DOHH2 (cell line): ENCODE data around the gene CYTH3.

Source experiments
- H3F3A ChIP-seq: fragments of 200-600 bp; sonication (generic), shearing (Covaris generic); 2 replicates; pipeline ENCODE4 v1.6.0; 2016; ENCODE audit warnings: antibody characterized with exemption, mild to moderate bottlenecking; ENCODE audit not compliant: control insufficient read depth, insufficient read depth
- H3K27ac ChIP-seq: fragments of 200-600 bp; sonication (generic); 2 replicates; pipeline ENCODE4 v1.5.1; 2014; ENCODE audit warnings: low read depth, mild to moderate bottlenecking, low read length, moderate library complexity
- H3K27me3 ChIP-seq: fragments of 200-600 bp; sonication (generic); 2 replicates; pipeline ENCODE4 v1.6.1; 2014; ENCODE audit warnings: mild to moderate bottlenecking, low read length, mixed read lengths; ENCODE audit not compliant: control insufficient read depth
- H3K36me3 ChIP-seq: fragments of 200-600 bp; sonication (generic); 2 replicates; pipeline ENCODE4 v1.6.1; 2014; ENCODE audit warnings: mild to moderate bottlenecking, low read length, moderate library complexity, mixed read lengths; ENCODE audit not compliant: control insufficient read depth
- H3K4me1 ChIP-seq: fragments of 200-600 bp; sonication (generic); 2 replicates; pipeline ENCODE4 v1.6.1; 2014; ENCODE audit warnings: mild to moderate bottlenecking, low read length, mixed read lengths; ENCODE audit not compliant: control insufficient read depth
- H3K4me2 ChIP-seq: fragments of 200-600 bp; sonication (generic); 2 replicates; pipeline ENCODE4 v1.6.0; 2014; ENCODE audit warnings: mild to moderate bottlenecking, low read length, moderate library complexity
- H3K4me3 ChIP-seq: fragments of 200-600 bp; sonication (generic); 2 replicates; pipeline ENCODE4 v1.5.1; 2014; ENCODE audit warnings: mild to moderate bottlenecking, low read length, mixed read lengths
- H3K79me2 ChIP-seq: fragments of 200-600 bp; sonication (generic); 2 replicates; pipeline ENCODE4 v1.6.1; 2014; ENCODE audit warnings: mild to moderate bottlenecking, low read length, mixed read lengths; ENCODE audit not compliant: control insufficient read depth
- H3K9me2 ChIP-seq: fragments of 200-600 bp; sonication (generic); replicated peaks from 2 replicates; pipeline ENCODE4 v1.6.1; 2014; ENCODE audit warnings: mild to moderate bottlenecking, low read length, mixed read lengths; ENCODE audit not compliant: control insufficient read depth
- H3K9me3 ChIP-seq: fragments of 200-600 bp; sonication (generic); 2 replicates; pipeline ENCODE4 v1.6.1; 2014; ENCODE audit warnings: antibody characterized with exemption, low read length, mixed read lengths; ENCODE audit not compliant: control insufficient read depth, insufficient read depth
- H4K20me1 ChIP-seq: fragments of 200-600 bp; sonication (generic); 2 replicates; pipeline ENCODE4 v1.6.0; 2014; ENCODE audit warnings: low read depth, mild to moderate bottlenecking, antibody characterized with exemption, low read length, moderate library complexity; ENCODE audit not compliant: control insufficient read depth, insufficient read depth
- EZH2phosphoT487 ChIP-seq: fragments of 200-600 bp; sonication (generic); IDR thresholded peaks from 2 replicates; pipeline ENCODE4 v1.6.1; 2017; ENCODE audit warnings: borderline replicate concordance, mild to moderate bottlenecking, antibody characterized with exemption, low read length, moderate library complexity, mixed read lengths
- TF ChIP-seq, protein P1 (sequence below): fragments of 200-600 bp; sonication (generic); IDR thresholded peaks from one replicate; pipeline ENCODE4 v1.5.1; 2014; ENCODE audit warnings: antibody characterized with exemption, mild to moderate bottlenecking, low read depth, low read length; ENCODE audit not compliant: poor library complexity, severe bottlenecking

The CYTH3 gene

DNA sequence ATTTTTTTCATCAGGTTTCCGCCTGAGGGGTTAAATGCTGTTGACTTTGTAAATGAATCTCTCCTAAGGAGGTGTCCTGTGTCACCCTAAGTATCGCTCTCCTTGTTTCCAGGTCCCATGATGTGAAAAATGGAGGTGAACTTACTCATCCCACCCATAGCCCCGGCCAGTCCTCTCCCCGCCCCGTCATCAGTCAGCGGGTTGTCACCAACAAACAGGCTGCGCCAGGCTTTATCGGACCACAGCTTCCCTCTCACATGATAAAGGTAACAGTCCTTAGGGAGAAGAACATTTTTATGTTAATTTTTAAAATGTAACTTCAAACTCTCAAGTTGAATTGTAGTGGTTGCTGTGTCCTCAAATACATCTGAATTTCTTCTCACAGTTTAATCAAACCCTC is 124.8 kb downstream of the CYTH3 start:
- Histone ChIP-seq H3F3A (no peaks in the 10 kb centered on the region), H3K4me3 (no peak overlapping the region), H3K9me3 (no peaks in the 10 kb centered on the region), H3K4me2 (no peak overlapping the region), H3K79me2 (no peaks in the 10 kb centered on the region), H3K9me2 (no peaks in the 10 kb centered on the region), H4K20me1 (no peaks in the 10 kb centered on the region), H3K4me1 (no peaks in the 10 kb centered on the region), H3K27ac (no peak overlapping the region), H3K36me3 (peaks cover 95% of the 10 kb centered on the region), H3K27me3 (no peaks in the 10 kb centered on the region)
- TF ChIP-seq EZH2phosphoT487 = no peak
- TF ChIP-seq, protein P1, sequence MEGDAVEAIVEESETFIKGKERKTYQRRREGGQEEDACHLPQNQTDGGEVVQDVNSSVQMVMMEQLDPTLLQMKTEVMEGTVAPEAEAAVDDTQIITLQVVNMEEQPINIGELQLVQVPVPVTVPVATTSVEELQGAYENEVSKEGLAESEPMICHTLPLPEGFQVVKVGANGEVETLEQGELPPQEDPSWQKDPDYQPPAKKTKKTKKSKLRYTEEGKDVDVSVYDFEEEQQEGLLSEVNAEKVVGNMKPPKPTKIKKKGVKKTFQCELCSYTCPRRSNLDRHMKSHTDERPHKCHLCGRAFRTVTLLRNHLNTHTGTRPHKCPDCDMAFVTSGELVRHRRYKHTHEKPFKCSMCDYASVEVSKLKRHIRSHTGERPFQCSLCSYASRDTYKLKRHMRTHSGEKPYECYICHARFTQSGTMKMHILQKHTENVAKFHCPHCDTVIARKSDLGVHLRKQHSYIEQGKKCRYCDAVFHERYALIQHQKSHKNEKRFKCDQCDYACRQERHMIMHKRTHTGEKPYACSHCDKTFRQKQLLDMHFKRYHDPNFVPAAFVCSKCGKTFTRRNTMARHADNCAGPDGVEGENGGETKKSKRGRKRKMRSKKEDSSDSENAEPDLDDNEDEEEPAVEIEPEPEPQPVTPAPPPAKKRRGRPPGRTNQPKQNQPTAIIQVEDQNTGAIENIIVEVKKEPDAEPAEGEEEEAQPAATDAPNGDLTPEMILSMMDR = no peak

DNA sequence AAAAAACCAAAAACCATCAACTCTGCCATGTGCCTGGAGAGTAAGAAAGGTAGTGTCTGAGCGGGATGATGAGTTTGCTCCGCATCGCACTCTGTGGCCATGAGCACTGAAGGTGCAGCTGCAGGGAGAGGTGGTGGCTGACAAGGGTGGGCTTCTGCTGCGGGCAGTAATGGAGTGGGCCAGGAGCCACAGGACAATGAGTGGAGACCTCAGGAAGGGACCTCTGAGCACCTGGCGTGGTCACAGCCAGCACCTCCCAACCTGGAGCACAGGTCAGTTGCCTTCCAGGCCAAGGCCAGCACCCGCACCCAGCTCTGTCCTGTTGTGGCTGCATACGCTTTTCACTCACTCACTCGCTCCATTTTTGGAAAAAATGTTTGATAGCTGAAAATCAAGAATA is 125.8 kb downstream of the CYTH3 start:
- H3K27me3 ChIP-seq = no peaks in the 10 kb centered on the region
- no peaks in the 10 kb centered on the region for H3K79me2 ChIP-seq
- H3F3A ChIP-seq = no peaks in the 10 kb centered on the region
- no peak overlapping the region for H3K4me2 ChIP-seq
- peaks cover 89% of the 10 kb centered on the region for H3K36me3 ChIP-seq
- no peak overlapping the region for H3K27ac ChIP-seq
- no peaks in the 10 kb centered on the region for H3K9me2 ChIP-seq
- H3K4me1 ChIP-seq = no peaks in the 10 kb centered on the region
- no peaks in the 10 kb centered on the region for H4K20me1 ChIP-seq
- H3K4me3 ChIP-seq = no peak overlapping the region
- TF ChIP-seq EZH2phosphoT487 = no peak
- TF ChIP-seq, protein P1 = no peak
- H3K9me3 ChIP-seq = no peaks in the 10 kb centered on the region

DNA sequence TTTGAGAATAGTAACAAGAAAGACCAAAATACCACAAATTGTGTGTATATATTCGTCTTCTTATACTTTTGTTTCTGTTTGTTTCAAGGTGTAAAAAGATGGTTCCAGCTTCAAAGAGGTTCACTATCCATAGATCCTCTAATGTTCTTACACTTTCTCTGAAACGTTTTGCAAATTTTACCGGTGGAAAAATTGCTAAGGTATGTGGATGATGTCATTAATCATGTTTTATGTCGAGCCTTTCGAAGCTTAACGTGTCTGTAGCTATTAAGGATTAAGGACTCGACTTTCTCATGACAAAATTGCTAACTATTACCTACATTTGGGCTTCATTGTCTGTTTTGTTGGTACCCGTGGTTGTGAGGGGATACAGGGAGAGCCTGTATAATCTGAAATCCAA is 128.4 kb downstream of the CYTH3 start:
- no peaks in the 10 kb centered on the region for H3K27me3 ChIP-seq
- H3K9me3 ChIP-seq = no peaks in the 10 kb centered on the region
- peaks cover 3% of the 10 kb centered on the region; the same call in 1 of the 2 replicates for H3F3A ChIP-seq
- H3K4me1 ChIP-seq = no peaks in the 10 kb centered on the region
- TF ChIP-seq, protein P1 = no peak
- no peak for TF ChIP-seq EZH2phosphoT487
- H3K79me2 ChIP-seq = no peaks in the 10 kb centered on the region
- H3K4me2 ChIP-seq = no peak overlapping the region
- no peaks in the 10 kb centered on the region for H4K20me1 ChIP-seq
- no peaks in the 10 kb centered on the region for H3K9me2 ChIP-seq
- H3K36me3 ChIP-seq = peaks cover 79% of the 10 kb centered on the region
- H3K4me3 ChIP-seq = no peak overlapping the region
- H3K27ac ChIP-seq = no peak overlapping the region
